SU-DHL-6 (cell line): ENCODE results near the gene PGAP3.
"Not testable (repeated sequence)": the region's sequence is repeated elsewhere in the genome, so short reads cannot be mapped to it uniquely, and the experiment has no call there.

Experiments
- H2AFZ ChIP-seq: fragments of 200-600 bp; sonication (generic); 2 replicates; pipeline ENCODE4 v1.6.1; 2014; ENCODE audit warnings: low read depth, mild to moderate bottlenecking, moderate library complexity, mixed read lengths, antibody characterized with exemption, low read length; ENCODE audit not compliant: severe bottlenecking
- H3F3A ChIP-seq: fragments of 200-600 bp; shearing (Covaris generic); 2 replicates; pipeline ENCODE4 v1.6.0; 2016; ENCODE audit warnings: antibody characterized with exemption, mild to moderate bottlenecking; ENCODE audit not compliant: insufficient read depth
- H3K27ac ChIP-seq: fragments of 200-600 bp; sonication (generic); 2 replicates; pipeline ENCODE4 v1.5.1; 2016; ENCODE audit warnings: low read depth, mild to moderate bottlenecking, low read length, moderate library complexity, mixed read lengths
- H3K27me3 ChIP-seq: fragments of 200-600 bp; sonication (generic), shearing (Covaris generic); 2 replicates; pipeline ENCODE4 v1.6.0; 2014; ENCODE audit warnings: mild to moderate bottlenecking, low read length
- H3K36me3 ChIP-seq: fragments of 200-600 bp; sonication (generic); 2 replicates; pipeline ENCODE4 v1.6.1; 2014; ENCODE audit warnings: mild to moderate bottlenecking, low read length, mixed read lengths
- H3K4me2 ChIP-seq: fragments of 300-600, 200-600 bp; shearing (Covaris generic), sonication (generic); 2 replicates; pipeline ENCODE4 v1.6.0; 2014; ENCODE audit warnings: low read length, low read depth, mild to moderate bottlenecking; ENCODE audit not compliant: poor library complexity, severe bottlenecking
- H3K4me3 ChIP-seq: fragments of 200-600 bp; sonication (generic); 2 replicates; pipeline ENCODE4 v1.5.1; 2014; ENCODE audit warnings: antibody characterized with exemption, low read length, mild to moderate bottlenecking, mixed read lengths; ENCODE audit not compliant: insufficient read depth, poor library complexity, severe bottlenecking
- H3K79me2 ChIP-seq: fragments of 200-600 bp; sonication (generic); 2 replicates; pipeline ENCODE4 v1.6.1; 2014; ENCODE audit warnings: mild to moderate bottlenecking, low read length, moderate library complexity; ENCODE audit not compliant: insufficient read depth
- H3K9ac ChIP-seq: fragments of 200-600 bp; sonication (generic); 2 replicates; pipeline ENCODE4 v1.7.0; 2014; ENCODE audit warnings: mild to moderate bottlenecking, low read length
- H3K9me2 ChIP-seq: fragments of 200-600 bp; sonication (generic); replicated peaks from 2 replicates; pipeline ENCODE4 v1.6.1; 2014; ENCODE audit warnings: low read length; ENCODE audit not compliant: insufficient read depth
- H3K9me3 ChIP-seq: fragments of 200-600 bp; sonication (generic); 2 replicates; pipeline ENCODE4 v1.6.1; 2014; ENCODE audit warnings: low read length, mixed read lengths; ENCODE audit not compliant: insufficient read depth
- H4K20me1 ChIP-seq: fragments of 200-600 bp; sonication (generic); 2 replicates; pipeline ENCODE4 v1.6.1; 2014; ENCODE audit warnings: low read depth, mild to moderate bottlenecking, antibody characterized with exemption, low read length, moderate library complexity, mixed read lengths
- EZH2phosphoT487 ChIP-seq: fragments of 200-600 bp; sonication (generic), shearing (Covaris generic); conservative IDR thresholded peaks from 2 replicates; pipeline ENCODE4 v1.6.1; 2018; ENCODE audit warnings: mild to moderate bottlenecking, antibody characterized with exemption, low read length, moderate library complexity, mixed read lengths
- TF ChIP-seq, protein P1 (sequence below): fragments of 200-600 bp; sonication (generic); IDR thresholded peaks from one replicate; pipeline ENCODE4 v1.5.1; 2017; ENCODE audit warnings: antibody characterized with exemption, mild to moderate bottlenecking, low read length, moderate library complexity; ENCODE audit not compliant: insufficient read depth, poor library complexity, severe bottlenecking

Gene PGAP3

GRCh38 chr17:39729280-39729851, 41.5 kb upstream of the PGAP3 start:
- TF ChIP-seq, protein P1, sequence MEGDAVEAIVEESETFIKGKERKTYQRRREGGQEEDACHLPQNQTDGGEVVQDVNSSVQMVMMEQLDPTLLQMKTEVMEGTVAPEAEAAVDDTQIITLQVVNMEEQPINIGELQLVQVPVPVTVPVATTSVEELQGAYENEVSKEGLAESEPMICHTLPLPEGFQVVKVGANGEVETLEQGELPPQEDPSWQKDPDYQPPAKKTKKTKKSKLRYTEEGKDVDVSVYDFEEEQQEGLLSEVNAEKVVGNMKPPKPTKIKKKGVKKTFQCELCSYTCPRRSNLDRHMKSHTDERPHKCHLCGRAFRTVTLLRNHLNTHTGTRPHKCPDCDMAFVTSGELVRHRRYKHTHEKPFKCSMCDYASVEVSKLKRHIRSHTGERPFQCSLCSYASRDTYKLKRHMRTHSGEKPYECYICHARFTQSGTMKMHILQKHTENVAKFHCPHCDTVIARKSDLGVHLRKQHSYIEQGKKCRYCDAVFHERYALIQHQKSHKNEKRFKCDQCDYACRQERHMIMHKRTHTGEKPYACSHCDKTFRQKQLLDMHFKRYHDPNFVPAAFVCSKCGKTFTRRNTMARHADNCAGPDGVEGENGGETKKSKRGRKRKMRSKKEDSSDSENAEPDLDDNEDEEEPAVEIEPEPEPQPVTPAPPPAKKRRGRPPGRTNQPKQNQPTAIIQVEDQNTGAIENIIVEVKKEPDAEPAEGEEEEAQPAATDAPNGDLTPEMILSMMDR = no peak
- no peak for TF ChIP-seq EZH2phosphoT487
- Histone ChIP-seq H3K79me2 (peaks cover 11% of the 10 kb centered on the region; the same call in 1 of the 2 replicates), H3K27ac (no peak overlapping the region), H3K27me3 (no peaks in the 10 kb centered on the region), H3K4me2 (peak overlapping the region; percentile 81), H3K9ac (peak overlapping the region; percentile 84), H2AFZ (no peak overlapping the region), H3K36me3 (no peaks in the 10 kb centered on the region), H4K20me1 (no peaks in the 10 kb centered on the region), H3K9me3 (no peaks in the 10 kb centered on the region), H3K4me3 (peak overlapping the region; percentile 77), H3K9me2 (no peaks in the 10 kb centered on the region), H3F3A (no peaks in the 10 kb centered on the region; the same call in 1 of the 2 replicates)

DNA sequence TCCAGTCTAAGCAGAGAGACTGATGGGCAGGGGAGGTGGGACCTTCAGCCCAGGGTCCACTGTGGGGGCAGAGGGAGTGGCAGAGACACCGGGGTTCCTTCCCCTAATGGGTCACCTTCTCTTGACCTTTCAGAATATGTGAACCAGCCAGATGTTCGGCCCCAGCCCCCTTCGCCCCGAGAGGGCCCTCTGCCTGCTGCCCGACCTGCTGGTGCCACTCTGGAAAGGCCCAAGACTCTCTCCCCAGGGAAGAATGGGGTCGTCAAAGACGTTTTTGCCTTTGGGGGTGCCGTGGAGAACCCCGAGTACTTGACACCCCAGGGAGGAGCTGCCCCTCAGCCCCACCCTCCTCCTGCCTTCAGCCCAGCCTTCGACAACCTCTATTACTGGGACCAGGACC, 39.7 kb upstream of the PGAP3 start:
- H3K36me3 ChIP-seq = no peaks in the 10 kb centered on the region
- H2AFZ ChIP-seq = no peak overlapping the region
- no peak overlapping the region for H3K4me2 ChIP-seq
- H4K20me1 ChIP-seq = no peaks in the 10 kb centered on the region
- H3K27me3 ChIP-seq = no peaks in the 10 kb centered on the region
- H3K9ac ChIP-seq = no peak overlapping the region
- TF ChIP-seq, protein P1 = no peak
- no peak for TF ChIP-seq EZH2phosphoT487
- no peak overlapping the region for H3K4me3 ChIP-seq
- no peaks in the 10 kb centered on the region; the same call in 1 of the 2 replicates for H3F3A ChIP-seq
- peaks cover 11% of the 10 kb centered on the region; the same call in 1 of the 2 replicates for H3K79me2 ChIP-seq
- H3K9me3 ChIP-seq = no peaks in the 10 kb centered on the region
- no peak overlapping the region for H3K27ac ChIP-seq
- no peaks in the 10 kb centered on the region for H3K9me2 ChIP-seq

DNA sequence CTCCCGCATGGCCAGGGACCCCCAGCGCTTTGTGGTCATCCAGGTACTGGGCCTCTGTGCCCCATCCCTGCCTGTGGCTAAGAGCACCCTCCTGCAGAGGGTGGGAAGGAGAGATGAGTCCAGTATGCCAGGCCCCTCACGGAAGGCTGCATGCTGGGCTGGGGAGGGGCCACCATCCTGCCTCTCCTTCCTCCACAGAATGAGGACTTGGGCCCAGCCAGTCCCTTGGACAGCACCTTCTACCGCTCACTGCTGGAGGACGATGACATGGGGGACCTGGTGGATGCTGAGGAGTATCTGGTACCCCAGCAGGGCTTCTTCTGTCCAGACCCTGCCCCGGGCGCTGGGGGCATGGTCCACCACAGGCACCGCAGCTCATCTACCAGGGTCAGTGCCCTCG, 38.8 kb upstream of the PGAP3 start:
- Histone ChIP-seq H3K4me2 (no peak overlapping the region), H3K79me2 (peaks cover 11% of the 10 kb centered on the region; the same call in 1 of the 2 replicates), H3F3A (no peaks in the 10 kb centered on the region), H3K9me2 (no peaks in the 10 kb centered on the region), H3K9me3 (no peaks in the 10 kb centered on the region), H3K36me3 (no peaks in the 10 kb centered on the region), H4K20me1 (no peaks in the 10 kb centered on the region), H2AFZ (no peak overlapping the region), H3K27me3 (no peaks in the 10 kb centered on the region), H3K4me3 (no peak overlapping the region), H3K9ac (no peak overlapping the region), H3K27ac (no peak overlapping the region)
- no peak for TF ChIP-seq EZH2phosphoT487
- TF ChIP-seq, protein P1 = no peak

- H4K20me1 ChIP-seq, H3K27me3 ChIP-seq, H3K9me3 ChIP-seq, H3K9me2 ChIP-seq, H3K9ac ChIP-seq, H2AFZ ChIP-seq, H3K4me2 ChIP-seq, H3F3A ChIP-seq, H3K36me3 ChIP-seq, H3K27ac ChIP-seq, H3K4me3 ChIP-seq: not testable (repeated sequence)
- H3K79me2 ChIP-seq = peaks cover 11% of the 10 kb centered on the region; the same call in 1 of the 2 replicates
Observed at GRCh38 chr17:39725923-39726322, 38.1 kb upstream of the PGAP3 start.
